GM21381 (cell line): ENCODE data around the gene MTPN.

Source experiments
- ATAC-seq: cut with Tn5 transposase; IDR thresholded peaks from one replicate; pipeline ENCODE4 v1.9.1; 2021; ENCODE audit warnings: mild to moderate bottlenecking, moderate library complexity; ENCODE audit not compliant: unreplicated experiment

MTPN gene

DNA sequence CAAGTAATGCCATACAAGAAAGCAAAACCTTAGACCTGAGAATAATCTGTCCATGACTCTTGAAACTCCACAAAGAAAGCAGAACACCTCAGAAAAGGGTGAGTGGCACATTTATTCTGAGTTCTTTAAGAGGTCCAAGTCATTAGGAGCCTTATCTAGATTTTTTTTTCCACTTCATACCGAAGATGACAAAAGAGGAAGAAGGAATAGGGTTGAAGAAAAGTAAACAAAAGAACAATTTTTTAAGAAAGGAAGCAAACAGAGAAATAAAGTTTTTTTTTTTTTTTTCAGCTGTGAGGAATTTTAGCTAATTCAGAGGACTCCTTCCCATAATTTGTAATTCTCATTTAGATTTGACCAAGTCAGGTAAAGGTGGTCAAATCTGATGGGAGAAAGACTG, 13.1 kb upstream of the MTPN start:
- ATAC-seq = no peak

DNA sequence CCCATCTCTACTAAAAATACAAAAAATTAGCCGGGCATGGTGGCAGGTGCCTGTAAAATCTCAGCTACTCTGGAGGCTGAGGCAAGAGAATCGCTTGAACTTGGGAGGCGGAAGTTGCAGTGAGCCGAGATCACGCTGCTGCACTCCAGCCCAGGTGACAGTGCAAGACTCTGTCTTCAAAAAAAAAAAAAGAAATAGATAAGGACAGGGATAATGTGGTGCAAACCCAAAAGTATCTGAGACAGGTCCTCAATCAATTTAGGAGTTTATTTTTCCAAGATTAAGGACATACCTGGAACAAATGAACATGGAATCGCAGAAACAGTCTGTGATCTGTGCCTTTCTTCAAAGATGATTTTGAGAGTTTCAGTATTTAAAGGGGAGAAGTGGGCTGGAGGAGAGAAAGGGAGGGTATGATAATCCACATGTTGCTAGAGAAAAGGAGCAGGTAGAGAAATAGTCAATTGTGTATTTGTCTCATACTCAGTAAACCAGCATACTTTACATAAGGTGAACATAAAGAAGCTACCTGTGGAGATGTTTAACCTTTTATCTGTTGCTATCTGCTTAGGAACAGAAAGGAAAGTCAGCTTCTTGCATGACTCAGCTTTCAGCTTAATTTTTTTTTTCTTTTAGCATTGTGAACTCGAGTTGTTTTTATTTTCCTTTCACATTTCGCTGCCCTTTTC, 4.9 kb upstream of the MTPN start:
- no peak for ATAC-seq

DNA sequence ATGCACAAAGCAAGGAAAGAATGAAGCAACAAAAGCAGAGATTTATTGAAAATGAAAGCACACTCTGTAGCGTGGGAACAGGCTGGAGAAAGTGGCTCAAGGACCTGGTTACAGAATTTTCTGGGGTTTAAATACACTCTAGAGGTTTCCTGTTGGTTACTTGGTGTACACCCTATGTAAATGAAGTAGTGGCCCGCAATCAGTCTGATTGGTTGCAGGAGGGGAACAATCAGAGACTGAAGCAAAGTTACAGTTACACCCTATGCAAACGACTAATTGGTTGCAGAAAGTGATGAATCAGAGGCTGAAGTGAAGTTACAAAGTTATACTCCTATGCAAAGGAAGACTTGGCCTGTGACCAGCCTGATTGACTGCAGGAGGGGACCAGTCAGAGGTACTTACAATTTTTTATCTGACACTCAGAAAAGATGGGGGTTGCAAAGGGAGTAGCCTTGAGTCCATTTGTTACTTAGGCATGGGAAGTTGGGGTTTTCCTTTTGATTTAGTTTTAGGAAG, 3.6 kb upstream of the MTPN start:
- peak; percentile 66 for ATAC-seq

DNA sequence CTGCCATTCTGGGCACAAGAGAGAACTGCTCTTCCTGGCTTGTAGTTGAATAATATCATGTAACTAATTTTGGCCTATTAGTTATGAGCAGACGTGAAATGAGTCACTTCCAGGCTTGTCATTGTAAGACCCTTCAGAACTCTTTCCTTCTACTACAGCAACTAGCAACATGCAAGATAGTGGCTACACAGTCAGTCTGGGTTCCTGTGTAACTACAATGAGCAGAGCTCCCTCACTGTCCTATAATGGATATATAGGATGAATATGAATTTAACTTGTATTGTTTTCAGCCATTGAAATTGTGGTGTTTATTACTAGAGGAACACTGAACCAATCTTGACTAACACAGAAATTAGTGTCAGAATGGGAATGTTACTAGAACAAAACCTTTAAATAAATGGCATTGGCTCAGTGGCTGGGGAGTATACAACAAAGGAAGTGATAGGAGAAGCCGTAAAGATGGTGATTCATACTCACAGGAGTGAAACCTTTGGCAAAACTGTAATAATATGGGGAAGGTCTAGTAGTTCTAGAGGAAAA, 2.9 kb upstream of the MTPN start:
- no peak for ATAC-seq

GRCh38 chr7:135979471-135980011, 2.4 kb upstream of the MTPN start:
- no peak for ATAC-seq

- ATAC-seq = no peak
These were observed 1.5 kb upstream of the MTPN start for GRCh38 chr7:135978624-135979023.

GRCh38 chr7:135977742-135978066, 545 bp upstream of the MTPN start:
- no peak for ATAC-seq

DNA sequence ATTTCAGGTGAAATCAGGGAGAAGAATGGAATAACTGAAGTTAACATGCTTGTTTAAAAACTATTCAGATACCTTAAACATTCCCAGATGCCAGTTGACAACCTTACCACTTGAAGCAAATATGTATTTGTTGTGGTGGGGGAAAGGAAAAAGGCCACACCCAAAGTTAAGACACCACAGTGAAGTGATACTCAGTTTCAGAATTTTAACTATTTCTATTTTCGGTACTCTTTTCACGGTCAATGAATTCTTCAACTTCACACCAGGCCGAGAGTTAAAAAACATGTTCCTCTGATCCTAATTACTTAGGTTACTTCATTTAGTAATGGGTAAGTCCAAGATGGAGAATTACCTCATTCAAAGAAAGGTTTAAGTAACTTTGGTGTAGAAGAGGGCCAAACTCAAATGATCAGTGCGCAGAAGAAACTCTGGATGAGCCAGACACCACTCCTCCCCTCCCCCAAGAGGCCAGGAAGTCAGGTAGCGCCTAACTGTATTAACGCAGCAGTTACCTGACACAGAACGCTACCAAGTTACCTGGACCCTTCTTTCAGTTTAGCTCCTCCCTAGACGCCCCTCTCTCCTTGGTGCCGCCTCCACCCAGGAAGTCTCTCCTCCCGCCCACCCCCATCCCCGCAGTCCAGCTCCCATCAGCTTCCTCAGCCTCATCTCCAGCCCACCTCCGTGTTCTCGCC, 700 bp downstream of the MTPN start:
- ATAC-seq = peak; percentile 13

DNA sequence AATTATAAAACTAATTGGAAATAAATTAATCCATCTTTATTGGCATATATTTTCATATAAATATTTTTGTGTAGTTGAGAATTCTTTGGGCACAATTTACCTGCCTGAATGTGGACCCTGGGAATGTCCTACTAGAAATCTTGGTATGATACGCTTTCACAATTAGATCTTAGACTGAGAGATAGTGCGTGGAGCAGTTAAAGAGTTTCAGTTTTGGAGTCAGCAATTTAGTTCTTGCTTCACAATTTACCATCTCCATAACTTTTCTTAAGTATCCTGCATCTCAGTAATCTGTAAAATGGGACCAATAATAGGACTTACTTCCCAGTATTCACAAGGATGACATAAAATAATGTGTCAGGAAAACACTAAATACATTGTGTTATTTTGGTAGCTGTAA, 2.0 kb downstream of the MTPN start:
- ATAC-seq = no peak

DNA sequence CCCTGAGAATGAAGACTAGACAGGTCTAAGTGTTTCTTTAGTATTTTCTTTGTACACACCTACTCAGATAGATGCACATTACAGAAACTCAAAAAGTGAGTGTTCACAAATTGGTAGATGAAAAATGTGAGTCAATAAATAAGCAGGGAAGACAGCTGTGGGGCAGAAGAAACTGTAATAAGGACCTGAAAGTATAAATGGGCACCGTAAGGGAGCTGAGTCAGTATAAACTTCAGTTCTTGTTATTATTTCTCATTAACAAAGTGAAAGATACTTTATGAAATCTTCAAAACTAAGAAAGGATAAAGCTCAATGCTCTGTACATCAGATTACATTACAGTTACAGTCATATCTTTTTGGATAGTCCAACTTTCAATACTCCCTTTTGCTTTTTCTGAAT, 2.5 kb downstream of the MTPN start:
- ATAC-seq = no peak

- ATAC-seq = peak; percentile 11
These were observed 5.8 kb downstream of the MTPN start for GRCh38 chr7:135971366-135971725.

GRCh38 chr7:135970682-135971365, 6.3 kb downstream of the MTPN start:
- ATAC-seq = peak; percentile 72

DNA sequence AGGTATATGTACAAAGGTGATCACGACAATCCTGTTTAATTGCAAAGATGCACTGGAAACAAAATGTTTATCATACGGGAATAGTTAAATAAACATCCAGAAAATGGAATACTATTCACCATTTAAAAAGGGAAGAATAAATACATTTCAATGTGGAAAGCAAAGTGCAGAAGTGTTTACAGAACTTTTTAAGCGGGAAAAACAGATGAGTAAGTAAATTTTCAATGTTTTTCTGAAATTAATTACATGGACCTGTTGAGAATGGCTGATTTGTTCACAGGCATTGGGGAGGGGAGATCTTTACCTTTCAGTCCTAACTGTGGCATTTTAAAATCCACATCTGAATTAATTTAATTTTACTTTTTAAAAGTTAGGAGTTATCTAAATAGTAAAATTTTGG, 7.1 kb downstream of the MTPN start:
- no peak for ATAC-seq

- ATAC-seq = no peak
These were observed 10.7 kb downstream of the MTPN start for GRCh38 chr7:135966341-135967043.

GRCh38 chr7:135965602-135966001, 11.6 kb downstream of the MTPN start:
- peak; percentile 47 for ATAC-seq

DNA sequence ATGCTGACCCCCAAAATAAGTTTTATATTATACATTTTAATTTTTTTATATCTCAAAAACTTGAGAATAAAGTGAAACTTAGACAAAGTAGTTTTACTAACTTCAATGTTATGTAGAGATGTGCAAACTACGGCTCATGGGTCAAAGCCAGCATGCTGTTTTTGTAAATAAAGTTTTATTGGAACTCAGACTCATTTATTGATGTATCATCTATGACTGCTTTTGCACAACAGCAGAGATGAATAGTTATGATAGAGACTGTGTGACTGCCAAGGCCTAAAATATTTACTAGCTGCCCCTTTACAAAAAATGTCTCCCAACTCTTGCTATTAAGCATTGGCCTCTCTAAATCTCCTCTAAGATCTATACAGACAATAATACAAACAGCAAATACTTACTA, 12.4 kb downstream of the MTPN start:
- ATAC-seq = no peak

- no peak for ATAC-seq
These were observed 12.9 kb downstream of the MTPN start for GRCh38 chr7:135964274-135964673.

- no peak for ATAC-seq
These were observed 14.4 kb downstream of the MTPN start for GRCh38 chr7:135962802-135963201.

DNA sequence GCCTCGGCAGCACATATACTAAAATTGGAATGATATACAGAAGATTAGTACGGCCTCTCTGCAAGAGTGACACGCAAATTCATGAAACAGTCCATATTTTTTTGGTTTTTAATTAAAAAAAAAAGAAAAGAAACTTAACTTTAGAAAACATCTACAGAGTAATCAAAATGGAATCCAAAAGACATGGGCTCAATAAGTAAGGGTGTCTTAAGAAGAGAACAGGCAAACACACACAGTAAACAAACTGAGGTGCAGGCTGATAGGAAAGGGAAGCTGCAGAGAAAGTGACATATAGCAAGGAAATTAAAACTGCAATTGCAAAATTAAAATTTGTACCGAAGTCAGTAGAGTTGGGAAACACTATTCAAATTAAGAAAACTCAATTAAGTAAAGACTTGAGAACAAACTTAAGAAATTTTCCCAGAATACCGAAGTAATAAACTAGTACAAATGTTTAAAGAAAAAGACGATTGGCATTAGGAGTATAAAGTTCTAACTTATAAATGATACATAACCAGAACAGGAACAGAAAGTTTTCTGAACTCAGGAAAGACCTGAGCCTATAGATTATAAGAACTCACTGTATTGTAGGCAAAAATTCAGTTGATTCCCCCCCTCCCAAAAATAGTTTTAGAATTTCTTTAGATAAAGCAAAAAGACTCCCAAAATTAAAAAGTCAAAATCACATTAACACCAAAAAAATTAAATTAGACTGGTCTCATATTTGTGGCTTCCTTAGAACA, 16.3 kb downstream of the MTPN start:
- ATAC-seq = no peak

DNA sequence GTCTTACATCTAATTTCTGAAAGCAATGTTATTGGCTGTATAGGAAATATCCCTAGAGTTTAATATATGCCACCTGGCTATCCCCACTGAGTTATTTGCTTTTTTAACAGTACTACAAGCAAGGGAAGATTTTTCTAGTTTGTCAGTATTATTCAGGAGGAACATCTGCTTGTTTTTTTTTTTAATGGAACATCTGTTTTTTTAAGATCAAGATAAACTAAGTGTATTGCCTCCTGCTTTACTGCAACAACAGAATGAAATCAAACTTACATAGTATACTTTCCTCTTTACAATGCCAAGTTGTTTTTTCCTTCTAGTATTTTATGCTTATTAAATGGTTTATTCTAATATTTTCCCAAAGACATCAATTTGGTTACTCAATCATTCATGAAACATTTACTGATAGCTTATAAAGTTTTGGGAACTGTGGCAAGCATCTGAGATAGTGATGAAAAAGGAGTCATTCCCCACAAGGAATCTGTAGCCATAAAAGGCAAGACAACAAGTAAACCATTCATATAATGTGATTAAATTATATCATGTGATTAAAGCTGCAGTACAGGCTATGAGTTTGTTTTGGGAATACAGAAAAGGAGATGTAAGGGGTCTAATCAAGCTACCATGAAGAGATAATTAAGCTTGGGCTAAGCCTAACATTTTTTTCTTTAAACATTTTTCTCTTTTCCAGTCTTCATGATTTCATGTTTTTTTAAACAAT, 17.4 kb downstream of the MTPN start:
- ATAC-seq = no peak
